ENCODE data around the gene MED31.
"Not testable (repeated sequence)": the region's sequence is repeated elsewhere in the genome, so short reads cannot be mapped to it uniquely, and the experiment has no call there.

The MED31 gene

DNA sequence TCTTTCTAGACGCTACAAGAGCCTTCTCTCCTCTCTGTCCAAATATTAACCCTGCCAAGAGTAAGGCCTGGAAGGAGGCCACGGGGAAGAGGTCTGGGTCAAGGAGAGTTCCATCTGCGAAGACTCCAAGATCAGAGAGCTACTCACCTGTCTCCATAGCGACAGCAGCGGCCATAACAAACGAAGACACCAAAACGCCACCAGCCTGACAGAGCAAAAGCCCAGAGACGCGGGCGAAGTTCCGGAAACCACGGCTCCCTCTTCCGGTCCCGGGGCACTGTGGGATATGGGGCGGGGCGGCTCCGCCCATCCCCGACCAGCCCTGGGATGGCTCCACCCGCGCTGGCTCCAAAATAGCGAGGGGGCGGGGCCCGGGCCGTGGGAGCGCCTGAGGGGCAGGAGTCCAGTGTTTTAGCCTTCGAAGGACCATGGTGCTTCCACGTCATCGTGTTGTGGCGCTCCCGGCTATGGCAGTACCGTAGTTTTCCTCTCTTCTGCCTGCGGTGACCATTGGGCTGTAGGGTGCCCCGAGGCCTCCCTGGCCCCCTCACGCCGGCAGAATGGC lies at the start of gene MED31, which contains the start of gene C17orf100:
Gene MED31, minus strand, starts transcription at position 252 of the 565 bp plus-strand sequence. Its CDS starts 77 bp downstream, at position 175.
Gene C17orf100, plus strand, starts transcription at position 409 of the 565 bp plus-strand sequence. Its CDS starts 152 bp downstream, at position 561.
- DNase-seq, result peak; percentile 95 to 97

GRCh38 chr17:6700948-6701307 lies 49.5 kb upstream of the MED31 start:
- DNase-seq, result no peak

DNA sequence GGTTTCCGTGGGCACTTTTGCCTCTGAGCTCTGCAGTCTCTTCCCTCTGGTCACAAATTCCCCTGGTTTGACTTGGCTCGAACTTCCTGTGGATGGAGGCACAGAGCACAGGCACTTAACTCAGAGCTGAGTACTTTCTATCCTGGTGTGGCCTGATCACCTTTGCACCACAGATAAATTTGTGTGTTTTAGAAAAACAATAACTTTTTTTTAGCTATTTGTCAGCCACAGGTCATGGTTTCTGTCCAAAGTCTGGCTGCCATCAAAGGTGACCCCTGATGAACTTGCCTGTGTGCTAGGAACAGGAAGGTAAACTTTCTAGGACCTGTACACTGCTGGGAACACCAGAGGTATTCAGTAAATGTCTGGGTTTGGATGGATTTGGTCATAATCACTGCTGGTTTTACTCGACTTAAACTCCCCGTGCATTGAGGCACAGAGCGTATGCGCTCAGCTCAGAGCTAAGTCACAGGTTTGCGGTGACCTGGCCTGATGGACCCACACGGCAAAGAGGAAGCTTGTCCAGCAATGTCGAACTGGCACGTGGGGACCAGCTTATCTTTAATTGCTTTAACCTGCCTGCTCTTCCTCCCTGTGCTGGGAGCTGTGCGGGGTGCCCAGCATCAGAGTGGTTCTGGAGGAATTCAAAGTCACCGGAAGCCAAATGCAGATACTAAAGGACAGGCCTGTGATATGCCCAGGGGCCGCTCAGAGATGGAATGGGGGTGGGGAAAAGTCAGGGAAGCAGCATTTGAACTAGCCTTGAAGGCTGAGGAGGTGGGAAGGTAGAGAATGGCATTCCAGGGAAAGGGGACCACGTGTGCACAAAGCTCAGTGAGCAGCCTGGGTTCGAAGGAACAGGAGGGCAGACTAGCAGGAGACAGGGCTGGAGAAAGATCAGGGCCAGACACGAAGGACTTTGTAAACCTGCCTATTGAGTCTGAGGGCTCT lies 48.9 kb upstream of the MED31 start:
- no peak for DNase-seq

GRCh38 chr17:6698004-6698403 lies 46.6 kb upstream of the MED31 start:
- DNase-seq, result no peak

DNA sequence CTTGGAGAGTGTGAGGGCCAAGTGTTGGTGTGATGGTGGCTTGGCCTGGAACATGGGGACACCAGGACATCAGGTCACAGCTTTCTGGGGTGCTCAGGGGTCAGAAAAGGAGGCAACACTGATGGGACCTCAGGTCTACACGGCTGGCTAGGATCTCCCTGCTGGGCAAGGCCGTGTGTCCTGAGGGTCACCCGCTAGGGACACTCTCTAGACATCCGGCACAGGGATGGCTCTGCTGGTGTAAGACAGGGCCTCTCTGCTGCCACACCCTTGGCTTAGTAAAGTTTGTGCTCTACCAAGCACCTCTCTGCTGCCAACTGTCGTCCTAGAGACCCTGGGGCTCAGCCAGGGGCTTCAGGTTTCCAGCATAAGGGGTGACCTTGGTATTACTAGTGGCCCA lies 45.5 kb upstream of the MED31 start:
- DNase-seq, result no peak

GRCh38 chr17:6695565-6695964 lies 44.2 kb upstream of the MED31 start:
- DNase-seq, result no peak

GRCh38 chr17:6695051-6695450 lies 43.6 kb upstream of the MED31 start:
- no peak for DNase-seq

GRCh38 chr17:6691958-6692357 lies 40.6 kb upstream of the MED31 start:
- not testable (repeated sequence) for DNase-seq

DNA sequence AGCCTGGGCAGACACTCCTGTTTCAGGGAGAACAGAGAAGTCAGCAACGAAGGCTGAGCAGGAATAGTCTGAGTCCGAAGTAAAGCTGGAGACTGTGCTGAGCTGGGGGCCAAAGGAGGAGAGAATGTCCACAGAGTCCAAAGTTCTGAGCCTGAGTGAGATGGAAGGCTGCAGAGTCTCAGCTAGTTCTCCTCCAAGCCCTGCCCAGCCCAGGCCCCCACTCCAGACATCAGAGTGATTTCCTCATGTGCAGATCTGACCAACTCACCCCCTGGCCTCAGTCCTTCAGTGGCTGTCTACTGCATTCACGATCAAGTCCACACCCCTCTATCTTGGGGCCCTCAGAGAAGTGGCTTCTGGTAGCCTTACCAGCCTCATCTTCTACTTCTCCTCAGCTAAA lies 40.1 kb upstream of the MED31 start:
- DNase-seq, result no peak

DNA sequence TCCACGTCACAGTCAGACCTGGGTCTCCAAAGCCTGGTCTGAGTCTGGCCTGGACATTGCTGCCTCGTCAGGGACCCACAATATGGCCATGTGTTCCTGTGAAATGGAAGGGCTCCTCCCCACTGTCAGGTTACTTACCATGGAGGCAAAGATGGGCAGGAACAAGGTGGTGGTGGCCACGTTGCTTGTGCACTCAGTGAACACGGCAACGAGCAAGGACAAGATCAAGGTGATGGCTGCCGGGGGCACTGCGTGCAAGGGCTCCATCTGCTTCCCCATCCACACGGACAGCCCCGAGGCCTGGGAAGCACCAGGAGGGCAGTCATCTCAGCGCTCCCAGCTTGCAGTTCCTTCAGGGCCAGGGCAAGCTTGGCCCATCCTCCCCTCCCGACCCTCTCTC lies 39.2 kb upstream of the MED31 start:
- no peak for DNase-seq

- no peak for DNase-seq
These were observed 37.5 kb upstream of the MED31 start for GRCh38 chr17:6688944-6689343.

DNA sequence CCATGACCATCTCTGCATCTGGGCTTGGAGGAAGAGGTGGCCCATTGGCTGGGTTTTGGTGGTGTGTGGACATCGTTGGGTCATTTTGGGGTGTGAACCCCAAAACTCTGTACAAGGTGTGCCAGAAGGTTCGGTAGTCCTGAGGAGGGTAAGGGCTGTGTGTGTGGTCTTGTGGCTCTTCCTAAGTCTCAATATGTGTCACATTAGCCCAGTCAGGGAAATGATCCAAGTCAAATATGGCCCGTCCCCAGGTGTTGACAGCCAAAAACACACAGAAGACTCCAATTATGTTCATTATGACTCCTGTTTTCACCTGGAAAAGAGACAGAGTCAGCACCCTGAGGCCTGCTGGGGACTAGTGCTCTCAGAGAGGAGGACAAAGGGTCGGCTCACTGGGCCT lies 34.6 kb upstream of the MED31 start:
- no peak for DNase-seq

GRCh38 chr17:6684881-6685767 lies 33.7 kb upstream of the MED31 start:
- no peak for DNase-seq

DNA sequence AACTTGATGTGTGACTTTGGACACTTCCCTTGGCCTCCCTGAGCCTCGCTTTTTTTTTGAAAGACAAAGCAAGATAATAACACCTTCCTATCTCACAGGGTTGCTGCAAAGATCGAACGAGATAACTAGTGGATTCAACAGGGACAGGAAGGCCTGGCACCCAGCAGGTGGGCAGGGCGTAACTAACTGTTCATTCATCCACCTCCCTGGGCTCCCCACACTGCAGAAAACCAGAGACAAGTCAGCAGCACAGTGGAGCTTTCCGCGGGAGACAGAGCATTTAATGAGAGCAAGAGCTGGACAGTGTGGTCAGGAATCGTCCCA lies 33.0 kb upstream of the MED31 start:
- DNase-seq, result no peak

DNA sequence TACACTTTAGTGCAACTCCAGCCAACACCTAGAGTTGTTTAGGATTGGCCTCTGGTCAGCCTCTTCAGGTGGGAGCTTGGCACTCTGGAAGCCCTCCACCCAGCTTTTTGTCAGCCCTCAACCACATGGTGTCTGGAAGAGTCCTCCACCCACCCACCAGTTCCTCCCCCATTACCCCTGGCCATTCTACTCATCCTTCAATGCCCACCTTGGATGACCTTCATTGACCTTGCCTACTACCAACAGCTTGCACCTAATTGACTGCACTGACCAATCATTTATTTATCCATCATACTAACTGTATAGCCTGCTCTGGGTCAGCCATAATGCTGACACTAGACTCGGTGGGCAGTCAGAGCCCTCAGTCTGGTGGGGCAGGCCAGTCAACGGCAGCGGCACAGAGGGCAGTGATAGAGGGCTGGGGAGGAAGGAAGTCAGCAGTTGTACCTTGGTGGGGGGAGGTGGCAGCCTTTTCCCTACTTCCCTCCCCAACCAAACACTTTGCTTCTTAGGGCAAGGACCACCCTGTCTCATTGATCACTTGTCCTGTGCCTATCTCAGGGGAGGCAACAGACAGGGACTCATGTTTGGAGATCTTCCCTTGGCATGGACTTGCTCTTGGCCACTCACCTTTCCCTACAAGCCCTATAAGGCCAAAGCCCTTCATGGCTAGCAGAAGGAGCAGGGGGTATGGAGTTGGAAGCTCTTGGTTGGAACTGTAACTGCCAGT lies 32.5 kb upstream of the MED31 start:
- no peak for DNase-seq

DNA sequence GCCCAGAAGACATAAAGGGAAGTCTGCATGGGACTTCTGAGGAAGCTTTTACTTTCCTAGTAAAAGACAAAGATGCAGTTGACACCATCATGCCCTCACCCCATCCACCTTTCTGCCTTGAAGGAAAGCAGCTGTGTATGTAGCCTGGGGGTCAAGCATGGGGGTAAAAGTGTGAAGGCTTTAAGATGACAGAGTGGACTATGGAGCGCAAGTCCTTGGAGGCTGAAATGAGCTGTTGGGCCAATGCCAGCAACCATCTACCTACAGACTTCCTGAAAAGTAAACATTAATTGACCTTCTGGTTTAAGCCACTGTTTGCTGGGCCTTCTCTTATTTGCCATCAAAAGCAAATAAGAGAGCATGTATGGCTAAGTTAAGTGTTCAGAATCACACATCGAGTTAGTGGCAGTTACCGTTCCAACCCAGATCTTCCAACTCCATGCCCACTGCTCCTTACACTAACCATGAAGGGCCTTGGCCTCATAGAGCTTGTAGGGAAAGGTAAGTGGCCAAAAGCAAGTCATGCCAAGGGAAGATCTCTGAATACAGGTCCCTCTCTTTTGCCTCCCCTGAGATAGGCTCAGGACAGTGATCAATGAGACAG lies 31.8 kb upstream of the MED31 start:
- DNase-seq, result no peak

DNA sequence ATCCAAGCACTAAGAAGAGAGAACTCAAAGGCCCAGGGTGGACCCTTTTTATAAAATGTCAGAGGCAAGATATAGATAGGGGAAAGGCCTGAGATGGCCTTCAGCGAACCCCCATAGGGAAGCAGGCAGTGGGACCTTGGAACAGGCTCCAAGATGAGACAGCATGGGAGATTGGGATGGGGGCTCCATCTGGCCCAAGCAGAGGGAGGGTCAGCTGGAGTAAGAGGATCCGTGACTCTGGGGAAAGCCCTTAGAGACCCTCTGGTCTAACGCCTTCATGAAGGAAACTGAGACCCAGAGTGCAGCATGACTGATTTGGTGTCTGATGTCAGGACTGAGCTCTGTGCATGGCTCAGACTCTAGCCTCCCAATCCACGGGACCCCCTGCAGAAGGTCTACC lies 30.9 kb upstream of the MED31 start:
- DNase-seq, result no peak

- no peak for DNase-seq
These were observed 30.3 kb upstream of the MED31 start for GRCh38 chr17:6681671-6682070.

- DNase-seq, result no peak
These were observed 29.8 kb upstream of the MED31 start for GRCh38 chr17:6681176-6681575.

DNA sequence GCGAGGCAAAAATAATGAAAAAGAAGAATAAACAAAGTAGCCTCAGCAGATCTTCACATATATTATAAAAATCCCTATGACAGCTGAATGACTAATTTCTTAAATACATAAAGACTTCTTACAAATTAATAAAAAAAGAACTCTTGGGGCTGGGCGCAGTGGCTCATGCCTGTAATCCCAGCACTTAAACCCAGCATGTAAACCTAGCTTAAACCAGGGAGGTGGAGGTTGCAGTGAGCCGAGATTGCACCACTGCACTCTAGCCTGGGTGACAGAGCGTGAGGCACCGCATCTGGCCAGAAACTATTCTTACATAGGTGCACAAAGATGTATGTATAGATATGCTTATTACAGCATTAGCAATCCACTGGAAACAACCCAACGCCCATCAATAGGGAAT lies 27.8 kb upstream of the MED31 start:
- DNase-seq, result no peak

GRCh38 chr17:6677946-6678345 lies 26.5 kb upstream of the MED31 start:
- DNase-seq, result no peak

DNA sequence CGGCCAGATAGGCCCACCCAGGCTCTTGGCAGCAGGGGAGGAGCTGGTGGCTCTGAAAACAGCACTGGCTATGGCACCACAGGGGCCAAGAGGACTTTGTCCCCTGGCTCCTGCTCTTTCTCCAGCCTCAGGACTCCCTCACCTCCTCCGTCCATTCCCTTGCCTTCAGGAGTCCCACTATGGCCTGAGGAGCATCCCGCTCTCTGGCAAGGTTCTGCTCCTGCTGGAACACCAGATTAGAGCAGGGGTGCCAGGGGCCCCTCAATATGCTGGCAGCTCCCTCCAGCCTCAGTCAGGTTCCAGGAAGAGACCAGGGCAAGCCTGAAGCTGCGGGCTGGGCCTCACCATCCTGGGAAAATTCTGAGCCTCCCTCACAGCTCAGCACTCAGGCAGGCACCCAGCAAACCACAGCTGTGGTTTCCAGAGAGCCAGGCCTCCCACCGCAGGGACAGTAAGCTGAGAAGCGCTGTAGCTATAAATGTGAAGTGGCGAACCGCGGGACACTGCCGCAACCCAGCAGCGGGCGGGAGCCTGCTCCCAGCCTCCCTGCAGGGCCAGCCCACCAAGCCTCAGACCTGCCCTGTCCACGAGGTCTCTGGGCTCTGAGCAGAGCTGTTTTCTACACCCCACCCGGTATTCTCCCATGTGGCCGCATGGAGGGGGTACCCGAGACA lies 25.9 kb upstream of the MED31 start:
- DNase-seq, result peak in 1 of 2 experiments; percentile 17

Measured in activated CD4-positive, alpha-beta T cell treated with anti-CD3 and anti-CD28 coated beads, Interleukin-2, amount 50 U/mL, for 48 hours (primary cell).